Measurements from ENCODE around the gene LRRTM2.
"Not testable (repeated sequence)": the region's sequence is repeated elsewhere in the genome, so short reads cannot be mapped to it uniquely, and the experiment has no call there.

The LRRTM2 gene

GRCh38 chr5:138844812-138845513, 30.2 kb downstream of the LRRTM2 start:
- TF ChIP-seq JUND (IDR thresholded peaks at IDR 0.05; ENCODE audit: low read depth) = no peak
- DNase-seq (ENCODE audit: low read depth in 1 of 2, low spot score in 1 of 2) = peak; percentile 42 to 86
- in situ Hi-C loops (cut with HindIII; ENCODE audit: low pct_unique_long_range_greater_than_20kb, low sequenced_read_pairs) = no loop called here

- no peak for TF ChIP-seq JUND (IDR thresholded peaks at IDR 0.05; ENCODE audit: low read depth)
- no peak for DNase-seq (ENCODE audit: low read depth in 1 of 2, low spot score in 1 of 2)
- in situ Hi-C loops (cut with HindIII; ENCODE audit: low pct_unique_long_range_greater_than_20kb, low sequenced_read_pairs) = no loop called here
Measured at GRCh38 chr5:138844125-138844461, 31.0 kb downstream of the LRRTM2 start.

- no peak for DNase-seq (ENCODE audit: low read depth in 1 of 2, low spot score in 1 of 2)
- TF ChIP-seq JUND (IDR thresholded peaks at IDR 0.05; ENCODE audit: low read depth) = no peak
- in situ Hi-C loops (cut with HindIII; ENCODE audit: low pct_unique_long_range_greater_than_20kb, low sequenced_read_pairs) = no loop called here
Measured at GRCh38 chr5:138843316-138844124, 31.6 kb downstream of the LRRTM2 start.

- no peak for DNase-seq (ENCODE audit: low read depth in 1 of 2, low spot score in 1 of 2)
- in situ Hi-C loops (cut with HindIII; ENCODE audit: low pct_unique_long_range_greater_than_20kb, low sequenced_read_pairs) = no loop called here
- no peak for TF ChIP-seq JUND (IDR thresholded peaks at IDR 0.05; ENCODE audit: low read depth)
Measured at GRCh38 chr5:138841531-138841930, 33.6 kb downstream of the LRRTM2 start.

- DNase-seq (ENCODE audit: low read depth in 1 of 2, low spot score in 1 of 2) = no peak
- in situ Hi-C loops (cut with HindIII; ENCODE audit: low pct_unique_long_range_greater_than_20kb, low sequenced_read_pairs) = no loop called here
- no peak for TF ChIP-seq JUND (IDR thresholded peaks at IDR 0.05; ENCODE audit: low read depth)
Measured at GRCh38 chr5:138840103-138840502, 35.0 kb downstream of the LRRTM2 start.

- in situ Hi-C loops (cut with HindIII; ENCODE audit: low pct_unique_long_range_greater_than_20kb, low sequenced_read_pairs) = no loop called here
- no peak for TF ChIP-seq JUND (IDR thresholded peaks at IDR 0.05; ENCODE audit: low read depth)
- DNase-seq (ENCODE audit: low read depth in 1 of 2, low spot score in 1 of 2) = no peak
Measured at GRCh38 chr5:138837160-138837559, 38.0 kb downstream of the LRRTM2 start.

GRCh38 chr5:138834853-138835252, 40.3 kb downstream of the LRRTM2 start:
- in situ Hi-C loops (cut with HindIII; ENCODE audit: low pct_unique_long_range_greater_than_20kb, low sequenced_read_pairs); DNase-seq (ENCODE audit: low read depth in 1 of 2, low spot score in 1 of 2): not testable (repeated sequence)

GRCh38 chr5:138833726-138834480, 41.2 kb downstream of the LRRTM2 start:
- no peak for DNase-seq (ENCODE audit: low read depth in 1 of 2, low spot score in 1 of 2)
- in situ Hi-C loops (cut with HindIII; ENCODE audit: low pct_unique_long_range_greater_than_20kb, low sequenced_read_pairs) = no loop called here
- TF ChIP-seq JUND (IDR thresholded peaks at IDR 0.05; ENCODE audit: low read depth) = no peak

GRCh38 chr5:138833080-138833479, 42.1 kb downstream of the LRRTM2 start:
- in situ Hi-C loops (cut with HindIII; ENCODE audit: low pct_unique_long_range_greater_than_20kb, low sequenced_read_pairs) = no loop called here
- DNase-seq (ENCODE audit: low read depth in 1 of 2, low spot score in 1 of 2) = no peak
- TF ChIP-seq JUND (IDR thresholded peaks at IDR 0.05; ENCODE audit: low read depth) = no peak

- no peak for TF ChIP-seq JUND (IDR thresholded peaks at IDR 0.05; ENCODE audit: low read depth)
- in situ Hi-C loops (cut with HindIII; ENCODE audit: low pct_unique_long_range_greater_than_20kb, low sequenced_read_pairs) = no loop called here
- peak in 1 of 2 experiments; percentile 16 for DNase-seq (ENCODE audit: low read depth in 1 of 2, low spot score in 1 of 2)
Measured at GRCh38 chr5:138832218-138832617, 42.9 kb downstream of the LRRTM2 start.

GRCh38 chr5:138831703-138832102, 43.4 kb downstream of the LRRTM2 start:
- in situ Hi-C loops (cut with HindIII; ENCODE audit: low pct_unique_long_range_greater_than_20kb, low sequenced_read_pairs) = no loop called here
- DNase-seq (ENCODE audit: low read depth in 1 of 2, low spot score in 1 of 2) = no peak
- TF ChIP-seq JUND (IDR thresholded peaks at IDR 0.05; ENCODE audit: low read depth) = no peak

GRCh38 chr5:138829341-138829740, 45.8 kb downstream of the LRRTM2 start:
- DNase-seq (ENCODE audit: low read depth in 1 of 2, low spot score in 1 of 2) = no peak
- in situ Hi-C loops (cut with HindIII; ENCODE audit: low pct_unique_long_range_greater_than_20kb, low sequenced_read_pairs) = no loop called here
- no peak for TF ChIP-seq JUND (IDR thresholded peaks at IDR 0.05; ENCODE audit: low read depth)

- DNase-seq (ENCODE audit: low read depth in 1 of 2, low spot score in 1 of 2) = no peak
- in situ Hi-C loops (cut with HindIII; ENCODE audit: low pct_unique_long_range_greater_than_20kb, low sequenced_read_pairs) = no loop called here
- no peak for TF ChIP-seq JUND (IDR thresholded peaks at IDR 0.05; ENCODE audit: low read depth)
Measured at GRCh38 chr5:138828556-138828955, 46.6 kb downstream of the LRRTM2 start.
